Measurements from ENCODE around the gene CNR1. TPM values are rescaled to one million over a fixed set of nuclear protein-coding genes. Genes with fewer than 3 reads are reported as not detected.

CNR1 gene
- polyA plus RNA-seq, 1 donor from 2014 or later = 2.5 TPM

- Mint-ChIP-seq H3K27me3 (peaks cover 7% of the 10 kb centered on the region), H3K9me3 (no peaks in the 10 kb centered on the region), H3K4me3 (peak overlapping the region; percentile 92 to 99 (median 96)), H3K27ac (peak overlapping the region; percentile 85 to 99 (median 92)), H3K4me1 (peaks cover 27 to 47% (median 39%) of the 10 kb centered on the region in 3 donors), H3K36me3 (no peaks in the 10 kb centered on the region)
Measured at GRCh38 chr6:88165087-88165843, 882 bp downstream of the CNR1 start.

- peaks cover 27 to 47% (median 42%) of the 10 kb centered on the region in 3 donors for H3K4me1 Mint-ChIP-seq
- peaks cover 7% of the 10 kb centered on the region for H3K27me3 Mint-ChIP-seq
- no peaks in the 10 kb centered on the region for H3K9me3 Mint-ChIP-seq
- peak overlapping the region in 2 of 3 donors; percentile 39 to 85 for H3K27ac Mint-ChIP-seq
- peak overlapping the region; percentile 28 to 99 (median 96) for H3K4me3 Mint-ChIP-seq
- H3K36me3 Mint-ChIP-seq = peaks cover 2% of the 10 kb centered on the region
Measured at GRCh38 chr6:88164061-88164460, 2.1 kb downstream of the CNR1 start.

GRCh38 chr6:88163616-88164015, 2.5 kb downstream of the CNR1 start:
- Mint-ChIP-seq H3K36me3 (peaks cover 2% of the 10 kb centered on the region), H3K27ac (peak overlapping the region in 1 of 3 donors; percentile 39), H3K27me3 (peaks cover 7% of the 10 kb centered on the region), H3K9me3 (no peaks in the 10 kb centered on the region), H3K4me3 (peak overlapping the region in 2 of 4 donors; percentile 97 to 99), H3K4me1 (peaks cover 27 to 47% (median 43%) of the 10 kb centered on the region in 3 donors)

DNA sequence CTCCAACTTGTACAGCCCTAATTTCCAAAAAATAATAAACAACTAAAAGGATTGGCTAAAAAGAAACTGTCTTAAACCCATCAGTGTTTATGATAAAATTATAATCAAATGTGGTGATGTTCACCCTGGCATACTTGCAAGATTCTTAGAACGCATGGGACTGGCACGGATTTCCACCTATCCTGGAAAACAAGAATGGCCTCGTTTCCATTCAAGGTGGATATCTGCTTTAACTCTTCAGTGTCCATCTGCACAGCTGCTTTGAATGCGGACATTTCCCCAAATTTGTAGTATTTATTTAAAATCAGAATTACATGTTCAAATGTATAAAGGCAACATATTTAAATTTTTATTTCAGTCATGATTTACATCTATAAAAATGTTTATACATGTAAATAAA, 4.2 kb downstream of the CNR1 start:
- H3K4me3 Mint-ChIP-seq = no peak overlapping the region
- peaks cover 20 to 40% (median 35%) of the 10 kb centered on the region in 3 donors for H3K4me1 Mint-ChIP-seq
- H3K36me3 Mint-ChIP-seq = peaks cover 2% of the 10 kb centered on the region
- no peaks in the 10 kb centered on the region for H3K9me3 Mint-ChIP-seq
- peaks cover 4% of the 10 kb centered on the region for H3K27me3 Mint-ChIP-seq
- no peak overlapping the region for H3K27ac Mint-ChIP-seq

GRCh38 chr6:88157106-88157505, 9.0 kb downstream of the CNR1 start:
- Mint-ChIP-seq H3K27me3 (no peaks in the 10 kb centered on the region), H3K36me3 (peaks cover 4% of the 10 kb centered on the region), H3K27ac (no peak overlapping the region), H3K9me3 (no peaks in the 10 kb centered on the region), H3K4me1 (peaks cover 2 to 23% (median 20%) of the 10 kb centered on the region in 3 donors), H3K4me3 (no peak overlapping the region)

- Mint-ChIP-seq H3K27ac (peak overlapping the region; percentile 12 to 74 (median 73)), H3K27me3 (peaks cover 3% of the 10 kb centered on the region), H3K4me1 (peaks cover 13 to 39% (median 29%) of the 10 kb centered on the region in 3 donors), H3K4me3 (peak overlapping the region in 2 of 4 donors; percentile 34 to 85), H3K9me3 (no peaks in the 10 kb centered on the region), H3K36me3 (peaks cover 3% of the 10 kb centered on the region)
Measured at GRCh38 chr6:88145298-88145963, 20.7 kb downstream of the CNR1 start.

- Mint-ChIP-seq H3K36me3 (peaks cover 3% of the 10 kb centered on the region), H3K27me3 (peaks cover 3% of the 10 kb centered on the region), H3K4me1 (peaks cover 13 to 43% (median 31%) of the 10 kb centered on the region in 3 donors), H3K27ac (peak overlapping the region in 2 of 3 donors; percentile 12 to 73), H3K4me3 (peak overlapping the region in 2 of 4 donors; percentile 34 to 85), H3K9me3 (no peaks in the 10 kb centered on the region)
Measured at GRCh38 chr6:88144637-88145297, 21.4 kb downstream of the CNR1 start.

DNA sequence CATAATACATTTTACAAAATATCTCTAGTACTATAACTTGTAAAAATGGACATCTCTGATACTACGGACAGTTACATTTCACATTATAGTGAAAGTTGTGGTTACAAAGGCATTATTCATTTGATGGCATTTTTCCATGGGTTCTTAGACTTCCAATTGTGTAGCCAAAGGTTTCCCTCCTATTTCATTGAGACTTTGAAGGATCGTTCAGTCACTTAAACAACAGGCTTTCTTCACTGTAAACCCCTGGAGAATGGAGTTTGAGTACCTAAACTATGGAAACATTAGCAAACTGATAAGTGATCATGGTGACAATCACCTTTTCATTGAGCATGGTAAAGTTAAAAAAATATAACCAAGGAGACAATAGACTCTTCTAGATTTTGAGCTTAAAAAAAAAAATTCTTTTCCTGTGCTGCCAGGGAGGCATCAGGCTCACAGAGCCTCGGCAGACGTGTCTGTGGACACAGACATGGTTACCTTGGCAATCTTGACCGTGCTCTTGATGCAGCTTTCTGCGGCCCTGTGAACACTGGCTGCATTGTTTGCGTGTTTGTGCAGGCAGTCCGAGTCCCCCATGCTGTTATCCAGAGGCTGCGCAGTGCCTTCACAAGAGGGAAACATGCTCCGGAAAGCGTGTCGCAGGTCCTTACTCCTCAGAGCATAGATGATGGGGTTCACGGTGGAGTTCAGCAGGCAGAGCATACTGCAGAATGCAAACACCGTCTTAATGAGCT, 22.6 kb downstream of the CNR1 start:
- peaks cover 13 to 41% (median 30%) of the 10 kb centered on the region in 3 donors for H3K4me1 Mint-ChIP-seq

GRCh38 chr6:88142297-88142668, 23.9 kb downstream of the CNR1 start:
- H3K27me3 Mint-ChIP-seq = peaks cover 3% of the 10 kb centered on the region
- H3K27ac Mint-ChIP-seq = peak overlapping the region; percentile 86 to 98 (median 93)
- H3K9me3 Mint-ChIP-seq = no peaks in the 10 kb centered on the region
- peaks cover 13 to 44% (median 30%) of the 10 kb centered on the region in 3 donors for H3K4me1 Mint-ChIP-seq
- peak overlapping the region; percentile 52 to 55 (median 54) for H3K4me3 Mint-ChIP-seq
- no peaks in the 10 kb centered on the region for H3K36me3 Mint-ChIP-seq

More for the DNA sequence above, 22.6 kb downstream of the CNR1 start:
- Mint-ChIP-seq H3K27ac (peak overlapping the region in 1 of 3 donors; percentile 28), H3K36me3 (no peaks in the 10 kb centered on the region), H3K4me3 (peak overlapping the region in 1 of 4 donors; percentile 32), H3K9me3 (no peaks in the 10 kb centered on the region), H3K27me3 (peaks cover 3% of the 10 kb centered on the region)

- Mint-ChIP-seq H3K27me3 (peaks cover 3% of the 10 kb centered on the region), H3K4me3 (peak overlapping the region; percentile 52 to 60 (median 54)), H3K27ac (peak overlapping the region; percentile 86 to 98 (median 93)), H3K9me3 (no peaks in the 10 kb centered on the region), H3K36me3 (no peaks in the 10 kb centered on the region), H3K4me1 (peaks cover 17 to 46% (median 34%) of the 10 kb centered on the region in 3 donors)
Measured at GRCh38 chr6:88141561-88142296, 24.4 kb downstream of the CNR1 start.

GRCh38 chr6:88137915-88138314, 28.2 kb downstream of the CNR1 start:
- Mint-ChIP-seq H3K36me3 (no peaks in the 10 kb centered on the region), H3K9me3 (no peaks in the 10 kb centered on the region), H3K4me1 (peaks cover 40 to 55% (median 43%) of the 10 kb centered on the region in 3 donors), H3K27ac (peak overlapping the region in 1 of 3 donors; percentile 20), H3K27me3 (peaks cover 3% of the 10 kb centered on the region), H3K4me3 (peak overlapping the region in 1 of 4 donors; percentile 44)

DNA sequence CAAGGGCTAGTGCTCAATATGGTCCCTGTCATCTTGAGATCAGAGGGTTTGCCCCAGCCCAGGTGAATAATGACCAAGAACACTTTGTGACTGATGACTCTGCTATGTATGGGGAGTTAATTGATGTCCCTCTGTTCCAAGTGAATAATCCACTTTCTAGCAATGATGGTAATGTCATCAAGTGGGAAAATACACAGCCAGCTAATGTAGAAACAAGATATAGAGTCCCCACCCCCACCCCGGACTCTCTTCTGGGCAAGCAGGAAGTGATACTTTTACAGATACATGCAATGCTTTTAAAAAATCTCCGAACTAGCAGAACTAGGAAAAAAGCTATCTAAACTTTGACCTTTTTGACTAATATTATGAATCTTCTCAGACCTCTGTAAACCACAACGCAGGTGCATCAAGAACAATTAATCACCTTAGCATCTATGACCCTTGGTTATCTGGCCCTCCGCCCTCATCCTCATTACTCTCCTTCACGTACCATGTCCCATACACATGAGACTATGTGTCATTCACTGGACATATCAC, 30.5 kb downstream of the CNR1 start:
- no peaks in the 10 kb centered on the region for H3K27me3 Mint-ChIP-seq
- H3K4me1 Mint-ChIP-seq = peaks cover 26 to 37% (median 30%) of the 10 kb centered on the region in 3 donors
- H3K9me3 Mint-ChIP-seq = no peaks in the 10 kb centered on the region
- peak overlapping the region in 3 of 4 donors; percentile 42 to 74 (median 60) for H3K4me3 Mint-ChIP-seq
- H3K36me3 Mint-ChIP-seq = no peaks in the 10 kb centered on the region
- peak overlapping the region; percentile 1 to 36 (median 30) for H3K27ac Mint-ChIP-seq

DNA sequence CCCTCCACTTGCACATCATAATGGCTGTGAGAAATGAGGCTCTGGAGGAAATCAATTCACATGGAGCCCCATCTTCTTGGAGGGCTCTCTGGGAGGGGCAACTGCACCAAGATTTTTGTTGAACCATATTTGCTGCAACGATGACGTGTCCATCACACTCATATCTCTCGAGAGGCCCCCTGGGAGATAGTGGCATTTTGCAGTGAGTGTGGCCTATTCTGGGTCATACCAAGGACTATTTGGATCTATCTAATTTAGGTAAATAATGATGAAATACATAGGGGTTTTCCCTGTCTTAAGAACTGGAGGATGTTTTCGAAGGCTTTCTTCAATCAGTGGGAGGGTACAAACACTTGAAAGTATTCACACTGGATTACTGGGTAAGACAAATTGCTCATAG, 31.6 kb downstream of the CNR1 start:
- Mint-ChIP-seq H3K4me3 (peak overlapping the region in 1 of 4 donors; percentile 24), H3K36me3 (no peaks in the 10 kb centered on the region), H3K27me3 (no peaks in the 10 kb centered on the region), H3K4me1 (peaks cover 23 to 32% (median 30%) of the 10 kb centered on the region in 3 donors), H3K27ac (peak overlapping the region in 2 of 3 donors; percentile 1 to 23), H3K9me3 (no peaks in the 10 kb centered on the region)

Data from IgD-negative memory B cell (primary cell).